ENCODE data around the gene PRMT6.
A peak's percentile ranks its signal among the peaks of the same experiment; 100 is the strongest.
"Not testable (repeated sequence)": the region's sequence is repeated elsewhere in the genome, so short reads cannot be mapped to it uniquely, and the experiment has no call there.

The PRMT6 gene

GRCh38 chr1:107056426-107057196 is at the start of gene PRMT6:
Gene PRMT6 (plus strand): TSS chr1:107056674. CDS start chr1:107056716, 42 bp downstream.
- peak; percentile 80 for DNase-seq

GRCh38 chr1:107009281-107009680 is 47.2 kb upstream of the PRMT6 start:
- no peak for DNase-seq

GRCh38 chr1:107010582-107010981 is 45.9 kb upstream of the PRMT6 start:
- DNase-seq: no peak

GRCh38 chr1:107016376-107016978 is 40.0 kb upstream of the PRMT6 start:
- DNase-seq: no peak

- DNase-seq: no peak
Measured at GRCh38 chr1:107018445-107018844, 38.0 kb upstream of the PRMT6 start.

GRCh38 chr1:107019166-107019565 is 37.3 kb upstream of the PRMT6 start:
- DNase-seq: no peak

- DNase-seq: not testable (repeated sequence)
Measured at GRCh38 chr1:107038874-107039273, 17.6 kb upstream of the PRMT6 start.

- DNase-seq: not testable (repeated sequence)
Measured at GRCh38 chr1:107044310-107045220, 11.9 kb upstream of the PRMT6 start.

- no peak for DNase-seq
Measured at GRCh38 chr1:107047602-107048001, 8.9 kb upstream of the PRMT6 start.

- no peak for DNase-seq
Measured at GRCh38 chr1:107048241-107048640, 8.2 kb upstream of the PRMT6 start.

- DNase-seq: no peak
Measured at GRCh38 chr1:107051266-107051665, 5.2 kb upstream of the PRMT6 start.

- not testable (repeated sequence) for DNase-seq
Measured at GRCh38 chr1:107055919-107056425, 502 bp upstream of the PRMT6 start.

- no peak for DNase-seq
Measured at GRCh38 chr1:107057197-107058133, 991 bp downstream of the PRMT6 start.

- DNase-seq: no peak
Measured at GRCh38 chr1:107058245-107059032, 2.0 kb downstream of the PRMT6 start.

- DNase-seq: no peak
Measured at GRCh38 chr1:107061886-107062285, 5.4 kb downstream of the PRMT6 start.

- no peak for DNase-seq
Measured at GRCh38 chr1:107073493-107073892, 17.0 kb downstream of the PRMT6 start.

- no peak for DNase-seq
Measured at GRCh38 chr1:107076841-107077240, 20.4 kb downstream of the PRMT6 start.

- no peak for DNase-seq
Measured at GRCh38 chr1:107079249-107079648, 22.8 kb downstream of the PRMT6 start.

- DNase-seq: no peak
Measured at GRCh38 chr1:107081102-107081501, 24.6 kb downstream of the PRMT6 start.

GRCh38 chr1:107091418-107091817 is 34.9 kb downstream of the PRMT6 start:
- DNase-seq: no peak

- not testable (repeated sequence) for DNase-seq
Measured at GRCh38 chr1:107093395-107093794, 36.9 kb downstream of the PRMT6 start.
